ES-I3 (cell line): ENCODE data around the gene LDB1.
A peak's percentile ranks its signal among the peaks of the same experiment; 100 is the strongest.

Experiments
- H3K36me3 ChIP-seq: 2 replicates; pipeline ENCODE4 v1.6.1; 2013; ENCODE audit warnings: mild to moderate bottlenecking, low read length, control low read depth, moderate library complexity; ENCODE audit not compliant: insufficient read depth
- H3K4me1 ChIP-seq: 2 replicates; pipeline ENCODE4 v1.6.1; 2013; ENCODE audit warnings: mild to moderate bottlenecking, control low read depth, low read length; ENCODE audit not compliant: insufficient read depth
- H3K9ac ChIP-seq: 2 replicates; pipeline ENCODE4 v1.6.1; 2013; ENCODE audit warnings: low read depth, mild to moderate bottlenecking, low read length, moderate library complexity
- H3K9me3 ChIP-seq: 2 replicates; pipeline ENCODE4 v1.6.1; 2013; ENCODE audit warnings: mild to moderate bottlenecking, low read length, moderate library complexity; ENCODE audit not compliant: control insufficient read depth, insufficient read depth

The LDB1 gene

GRCh38 chr10:102122450-102122849 is 2.3 kb upstream of the LDB1 start:
- Histone ChIP-seq H3K36me3 (no peaks in the 10 kb centered on the region), H3K4me1 (peaks cover 33% of the 10 kb centered on the region), H3K9ac (0 out of 2 replicates have a peak overlapping the region, but pooled peaks have one; percentile 0), H3K9me3 (no peaks in the 10 kb centered on the region)

- Histone ChIP-seq H3K4me1 (peaks cover 37% of the 10 kb centered on the region), H3K9me3 (no peaks in the 10 kb centered on the region), H3K36me3 (no peaks in the 10 kb centered on the region), H3K9ac (peak overlapping the region; percentile 90)
Measured at GRCh38 chr10:102121739-102122372, 1.7 kb upstream of the LDB1 start.

GRCh38 chr10:102120991-102121738 is 997 bp upstream of the LDB1 start:
- peaks cover 43% of the 10 kb centered on the region for H3K4me1 ChIP-seq
- H3K36me3 ChIP-seq = no peaks in the 10 kb centered on the region
- H3K9ac ChIP-seq = peak overlapping the region; percentile 90
- no peaks in the 10 kb centered on the region for H3K9me3 ChIP-seq

- Histone ChIP-seq H3K9ac (peak overlapping the region; percentile 90), H3K4me1 (peaks cover 52% of the 10 kb centered on the region), H3K36me3 (no peaks in the 10 kb centered on the region), H3K9me3 (no peaks in the 10 kb centered on the region)
Measured at GRCh38 chr10:102119417-102120141, 589 bp downstream of the LDB1 start.

GRCh38 chr10:102118867-102119266 is 1.3 kb downstream of the LDB1 start:
- Histone ChIP-seq H3K4me1 (peaks cover 52% of the 10 kb centered on the region), H3K36me3 (no peaks in the 10 kb centered on the region), H3K9ac (peak overlapping the region; percentile 90), H3K9me3 (no peaks in the 10 kb centered on the region)

- Histone ChIP-seq H3K36me3 (no peaks in the 10 kb centered on the region), H3K9ac (peak overlapping the region; percentile 14), H3K4me1 (peaks cover 54% of the 10 kb centered on the region), H3K9me3 (no peaks in the 10 kb centered on the region)
Measured at GRCh38 chr10:102117391-102118159, 2.6 kb downstream of the LDB1 start.

- no peak overlapping the region for H3K9ac ChIP-seq
- H3K4me1 ChIP-seq = peaks cover 48% of the 10 kb centered on the region
- H3K36me3 ChIP-seq = no peaks in the 10 kb centered on the region
- H3K9me3 ChIP-seq = no peaks in the 10 kb centered on the region
Measured at GRCh38 chr10:102116656-102117055, 3.5 kb downstream of the LDB1 start.

GRCh38 chr10:102115775-102116174 is 4.4 kb downstream of the LDB1 start:
- Histone ChIP-seq H3K9ac (peak overlapping the region; percentile 52; the same call in 1 of the 2 replicates), H3K36me3 (no peaks in the 10 kb centered on the region), H3K9me3 (no peaks in the 10 kb centered on the region), H3K4me1 (peaks cover 46% of the 10 kb centered on the region)

- no peaks in the 10 kb centered on the region for H3K9me3 ChIP-seq
- H3K9ac ChIP-seq = peak overlapping the region; percentile 52
- peaks cover 46% of the 10 kb centered on the region for H3K4me1 ChIP-seq
- H3K36me3 ChIP-seq = peaks cover 7% of the 10 kb centered on the region; the same call in 1 of the 2 replicates
Measured at GRCh38 chr10:102114861-102115618, 5.1 kb downstream of the LDB1 start.

GRCh38 chr10:102113956-102114857 is 6.0 kb downstream of the LDB1 start:
- no peaks in the 10 kb centered on the region for H3K9me3 ChIP-seq
- H3K4me1 ChIP-seq = peaks cover 46% of the 10 kb centered on the region
- peaks cover 9% of the 10 kb centered on the region for H3K36me3 ChIP-seq
- H3K9ac ChIP-seq = peak overlapping the region; percentile 78

GRCh38 chr10:102113261-102113955 is 6.8 kb downstream of the LDB1 start:
- peak overlapping the region; percentile 78 for H3K9ac ChIP-seq
- H3K36me3 ChIP-seq = peaks cover 14% of the 10 kb centered on the region
- peaks cover 40% of the 10 kb centered on the region for H3K4me1 ChIP-seq
- no peaks in the 10 kb centered on the region for H3K9me3 ChIP-seq

- Histone ChIP-seq H3K36me3 (peaks cover 19% of the 10 kb centered on the region), H3K4me1 (peaks cover 32% of the 10 kb centered on the region), H3K9me3 (no peaks in the 10 kb centered on the region), H3K9ac (no peak overlapping the region)
Measured at GRCh38 chr10:102112210-102112817, 7.9 kb downstream of the LDB1 start.
